ENCODE results near the gene WAPL.

DNA sequence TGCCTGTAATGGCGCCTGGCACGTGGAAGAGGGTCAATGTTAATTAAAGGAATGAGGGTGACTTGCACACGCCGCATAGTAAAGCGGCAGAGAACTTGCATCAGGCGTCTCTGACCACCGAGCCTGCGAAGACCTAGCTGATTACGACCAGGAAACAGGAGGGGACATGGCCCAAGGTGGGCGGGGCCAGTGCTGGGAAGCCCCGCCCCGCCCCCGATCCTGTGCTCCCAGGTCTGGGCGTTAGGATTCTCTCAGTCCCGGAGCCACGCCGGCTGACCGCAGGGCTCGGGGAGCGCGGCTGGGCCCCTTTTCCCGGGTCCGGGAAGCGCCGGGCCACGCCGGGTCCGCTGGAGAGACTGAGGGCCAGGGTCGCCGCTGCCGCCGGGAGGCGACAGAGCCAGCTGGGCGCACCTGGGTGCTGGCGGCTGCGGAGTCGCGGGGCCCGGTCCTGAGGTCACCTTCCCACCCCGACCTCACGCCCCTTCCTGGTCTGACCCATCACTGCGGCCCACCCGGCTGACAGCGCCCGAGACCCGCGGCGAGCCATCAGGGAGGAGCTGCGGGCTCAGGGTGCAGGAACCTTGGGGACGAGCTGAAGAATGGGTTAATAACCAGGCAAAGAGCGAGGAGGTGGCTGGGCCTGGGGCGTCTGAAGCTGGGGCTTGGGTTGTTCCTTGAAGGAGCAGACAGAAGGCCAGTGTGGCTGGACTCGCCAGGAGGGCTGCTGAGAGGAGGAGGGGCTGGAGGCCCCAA, 132.0 kb downstream of the WAPL start:
- TF ChIP-seq, protein P1, sequence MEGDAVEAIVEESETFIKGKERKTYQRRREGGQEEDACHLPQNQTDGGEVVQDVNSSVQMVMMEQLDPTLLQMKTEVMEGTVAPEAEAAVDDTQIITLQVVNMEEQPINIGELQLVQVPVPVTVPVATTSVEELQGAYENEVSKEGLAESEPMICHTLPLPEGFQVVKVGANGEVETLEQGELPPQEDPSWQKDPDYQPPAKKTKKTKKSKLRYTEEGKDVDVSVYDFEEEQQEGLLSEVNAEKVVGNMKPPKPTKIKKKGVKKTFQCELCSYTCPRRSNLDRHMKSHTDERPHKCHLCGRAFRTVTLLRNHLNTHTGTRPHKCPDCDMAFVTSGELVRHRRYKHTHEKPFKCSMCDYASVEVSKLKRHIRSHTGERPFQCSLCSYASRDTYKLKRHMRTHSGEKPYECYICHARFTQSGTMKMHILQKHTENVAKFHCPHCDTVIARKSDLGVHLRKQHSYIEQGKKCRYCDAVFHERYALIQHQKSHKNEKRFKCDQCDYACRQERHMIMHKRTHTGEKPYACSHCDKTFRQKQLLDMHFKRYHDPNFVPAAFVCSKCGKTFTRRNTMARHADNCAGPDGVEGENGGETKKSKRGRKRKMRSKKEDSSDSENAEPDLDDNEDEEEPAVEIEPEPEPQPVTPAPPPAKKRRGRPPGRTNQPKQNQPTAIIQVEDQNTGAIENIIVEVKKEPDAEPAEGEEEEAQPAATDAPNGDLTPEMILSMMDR (IDR thresholded peaks at IDR 0.05; ENCODE audit: low read length): peak; percentile 27
- TF ChIP-seq EZH2 (IDR thresholded peaks at IDR 0.05; ENCODE audit: borderline replicate concordance, low read length): no peak
